Measurements from ENCODE around the gene LZTS2.

- no peak for TF ChIP-seq CTCF (IDR thresholded peaks at IDR 0.05)
- no peak for TF ChIP-seq POLR2A (IDR thresholded peaks at IDR 0.05)
- TF ChIP-seq EP300 (IDR thresholded peaks at IDR 0.05) = no peak
- no peak for TF ChIP-seq POLR2AphosphoS5 (IDR thresholded peaks at IDR 0.05)
These were observed 16.0 kb downstream of the LZTS2 start for GRCh38 chr10:101015582-101015973.
